Prostate gland (tissue), 2 donors: ENCODE results near the gene DIAPH2. TPM values are rescaled to one million over a fixed set of nuclear protein-coding genes. Genes with fewer than 3 reads are reported as not detected.

Experiments used
- DNase-seq: peaks from one replicate; pipeline ENCODE4 v3.0.0-alpha.2; 2019; ENCODE audit warnings: low spot score
- H3K27ac ChIP-seq, 2 donors: fragments of 200-600 bp; sonication (generic); 2 replicates each; pipeline ENCODE4 v1.5.1; 2017 to 2019
- H3K27me3 ChIP-seq: fragments of 200-600 bp; sonication (generic); replicated peaks from 2 replicates; pipeline ENCODE4 v1.5.1; 2019; ENCODE audit not compliant: insufficient read depth
- H3K36me3 ChIP-seq, 2 donors: fragments of 200-600 bp; sonication (generic); 1 replicate in 1 of 2; 2 replicates in 1 of 2; pipeline versions ENCODE4 v1.5.1 to v1.8.1; 2017 to 2019
- H3K4me1 ChIP-seq: fragments of 200-600 bp; sonication (generic); replicated peaks from 2 replicates; pipeline ENCODE4 v1.5.1; 2019
- H3K4me3 ChIP-seq, 2 donors: fragments of 200-600 bp; sonication (generic); 2 replicates each; pipeline ENCODE4 v1.5.1; 2017 to 2019
- H3K9me3 ChIP-seq: fragments of 200-600 bp; sonication (generic); 2 replicates; pipeline ENCODE4 v1.5.1; 2017
- CTCF ChIP-seq, 4 experiments: fragments of 200-600 bp in 2 of 4; fragments of 450-650 bp in 2 of 4; sonication (generic) in 2 of 4; IDR thresholded peaks; 1 replicate in 3 of 4; 2 replicates in 1 of 4; pipeline ENCODE4 v1.5.1; 2016 to 2019; ENCODE audit warnings: antibody characterized with exemption in 4 of 4, mild to moderate bottlenecking in 2 of 4, moderate library complexity in 2 of 4
- POLR2A ChIP-seq: fragments of 450-650 bp; IDR thresholded peaks from one replicate; pipeline ENCODE4 v1.6.1; 2016; ENCODE audit warnings: antibody characterized with exemption, mild to moderate bottlenecking
- POLR2AphosphoS5 ChIP-seq: sonication (generic); formaldehyde crosslinking; IDR thresholded peaks from one replicate; pipeline ENCODE4 v1.6.1; 2017; ENCODE audit warnings: antibody characterized with exemption
- WGBS: methylation state at CpG from one replicate; pipeline ENCODE4 v1.1.5; 2018; 5-methylcytosine and 5-hydroxymethylcytosine counted together
- intact Hi-C: fragments of 100-400 bp; cut with DNase I; formaldehyde crosslinking; loops from one replicate; pipeline ENCODE4 v1.14.2; 2022
- total RNA-seq, 2 donors: library from RNA; depleted of rRNA; stranded (reverse); fragments of >200 nt; gene quantifications; one replicate each; pipeline ENCODE4 v1.1.0, GENCODE V29; 2016

The DIAPH2 gene
- total RNA-seq, 2 donors from 2014 or later = 8.1 to 44.8 TPM

- Histone ChIP-seq H3K4me3 (no peak overlapping the region), H3K36me3 (no peaks in the 10 kb centered on the region), H3K4me1 (no peaks in the 10 kb centered on the region), H3K27ac (no peak overlapping the region), H3K9me3 (no peaks in the 10 kb centered on the region), H3K27me3 (no peaks in the 10 kb centered on the region)
- WGBS = 95% methylated on average over 1 of the region's 1 CpG
- TF ChIP-seq CTCF (IDR thresholded peaks at IDR 0.05) (no peak), POLR2AphosphoS5 (no peak), POLR2A (no peak)
- no peak for DNase-seq
- intact Hi-C loops = no loop called here
Measured at GRCh38 chrX:97070346-97070745, 385.7 kb downstream of the DIAPH2 start.

GRCh38 chrX:97074400-97074799 is 389.8 kb downstream of the DIAPH2 start:
- no peaks in the 10 kb centered on the region for H3K9me3 ChIP-seq
- intact Hi-C loops = no loop called here
- no peaks in the 10 kb centered on the region for H3K27me3 ChIP-seq
- H3K4me1 ChIP-seq = no peaks in the 10 kb centered on the region
- no peak overlapping the region for H3K4me3 ChIP-seq
- no peaks in the 10 kb centered on the region for H3K36me3 ChIP-seq
- no peak for DNase-seq
- TF ChIP-seq POLR2AphosphoS5 (no peak), CTCF (IDR thresholded peaks at IDR 0.05) (no peak), POLR2A (no peak)
- H3K27ac ChIP-seq = no peak overlapping the region

- TF ChIP-seq CTCF (IDR thresholded peaks at IDR 0.05) (no peak), POLR2AphosphoS5 (no peak), POLR2A (no peak)
- H3K4me1 ChIP-seq = no peaks in the 10 kb centered on the region
- no peaks in the 10 kb centered on the region for H3K27me3 ChIP-seq
- H3K36me3 ChIP-seq = no peaks in the 10 kb centered on the region
- no peak overlapping the region for H3K4me3 ChIP-seq
- H3K9me3 ChIP-seq = no peaks in the 10 kb centered on the region
- intact Hi-C loops = no loop called here
- H3K27ac ChIP-seq = no peak overlapping the region
- 91% methylated on average over 1 of the region's 1 CpG for WGBS
- no peak for DNase-seq
Measured at GRCh38 chrX:97089116-97089515, 404.5 kb downstream of the DIAPH2 start.

GRCh38 chrX:97096385-97096784 is 411.7 kb downstream of the DIAPH2 start:
- H3K27ac ChIP-seq = no peak overlapping the region
- H3K27me3 ChIP-seq = no peaks in the 10 kb centered on the region
- DNase-seq = no peak
- no peaks in the 10 kb centered on the region for H3K4me1 ChIP-seq
- intact Hi-C loops = no loop called here
- TF ChIP-seq CTCF (IDR thresholded peaks at IDR 0.05) (no peak), POLR2A (no peak), POLR2AphosphoS5 (no peak)
- no peaks in the 10 kb centered on the region for H3K9me3 ChIP-seq
- WGBS = 71% methylated on average over 2 of the region's 2 CpGs
- H3K4me3 ChIP-seq = no peak overlapping the region
- H3K36me3 ChIP-seq = no peaks in the 10 kb centered on the region

- no peaks in the 10 kb centered on the region for H3K9me3 ChIP-seq
- no peaks in the 10 kb centered on the region for H3K27me3 ChIP-seq
- TF ChIP-seq POLR2A (no peak), CTCF (IDR thresholded peaks at IDR 0.05) (no peak), POLR2AphosphoS5 (no peak)
- no peaks in the 10 kb centered on the region for H3K4me1 ChIP-seq
- no peak for DNase-seq
- no peaks in the 10 kb centered on the region for H3K36me3 ChIP-seq
- H3K4me3 ChIP-seq = no peak overlapping the region
- intact Hi-C loops = no loop called here
- no peak overlapping the region for H3K27ac ChIP-seq
Measured at GRCh38 chrX:97102938-97103337, 418.3 kb downstream of the DIAPH2 start.
